Stromal cell of bone marrow (primary cell): ENCODE data around the gene REM2.

Experiments
- DNase-seq: peaks from one replicate; pipeline ENCODE4 v3.0.0-alpha.2; 2012; ENCODE audit warnings: low read depth

The REM2 gene

GRCh38 chr14:22929104-22929960, 46.3 kb downstream of the REM2 start, which contains the start of gene PRMT5:
Gene PRMT5 (minus strand): TSS chr14:22929376. CDS start chr14:22929361, 15 bp downstream.
- peak; percentile 99 for DNase-seq

- DNase-seq, result no peak
Observed at GRCh38 chr14:22929961-22930364, 46.9 kb downstream of the REM2 start.

- no peak for DNase-seq
Observed at GRCh38 chr14:22932146-22932545, 49.1 kb downstream of the REM2 start.

- no peak for DNase-seq
Observed at GRCh38 chr14:22935156-22935555, 52.1 kb downstream of the REM2 start.
